ENCODE results near the gene SUN2. TPM values are rescaled to one million over a fixed set of nuclear protein-coding genes. Genes with fewer than 3 reads are reported as not detected.

SUN2 gene
- total and polyA plus RNA-seq, 2 donors (not counting 3 experiments of a cell fraction or from before 2014, with no cell fraction given), result 76.7 to 133 TPM

- ChIA-PET CTCF (interaction anchor here (0.7 to 3.9 kb wide), 4 partner anchors 11 to 34 kb away, joined by 3 to 11 read pairs (median 5); no protein-coding TSS in a partner anchor), POLR2A (no interaction called here)
- TF ChIP-seq POLR2A (IDR thresholded peaks at IDR 0.05; ENCODE audit: low read depth, low read length) (no peak), GATA2 (IDR thresholded peaks at IDR 0.05; ENCODE audit: insufficient read depth, insufficient read length, low read depth, low read length) (no peak), CTCF (IDR thresholded peaks at IDR 0.05; ENCODE audit: extremely low read depth in 1 of 2, insufficient read depth in 1 of 2, low read depth in 1 of 2, low read length in 2 of 2) (no peak), MAX (IDR thresholded peaks at IDR 0.05; ENCODE audit: insufficient read depth, insufficient read length) (no peak), EZH2 (IDR thresholded peaks at IDR 0.05; ENCODE audit: borderline replicate concordance, low read depth, low read length, severe bottlenecking) (no peak)
- Histone ChIP-seq H3K79me2 (ENCODE audit: control insufficient read depth, insufficient read depth, low read length) (no peaks in the 10 kb centered on the region), H3K27ac (ENCODE audit: insufficient read depth, low read depth, low read length) (no peak overlapping the region), H3K27me3 (ENCODE audit: control insufficient read depth in 2 of 2, insufficient read depth in 2 of 2, low read length in 2 of 2) (no peaks in the 10 kb centered on the region), H3K9ac (replicated peaks; ENCODE audit: extremely low read depth, insufficient read depth, low read length) (no peak overlapping the region), H3K9me3 (replicated peaks; ENCODE audit: control insufficient read depth, insufficient read depth, low read length) (no peaks in the 10 kb centered on the region), H3K36me3 (ENCODE audit: control insufficient read depth in 2 of 2, extremely low read depth in 1 of 2, insufficient read depth in 2 of 2, low read length in 2 of 2) (peaks cover 13 to 59% of the 10 kb centered on the region in 2 experiments), H3K4me3 (replicated peaks in 1 of 3; ENCODE audit: insufficient read depth in 1 of 3, low read depth in 1 of 3, low read length in 3 of 3) (no peak overlapping the region), H3K4me2 (ENCODE audit: insufficient read depth, low read length) (no peak overlapping the region), H3K4me1 (ENCODE audit: control insufficient read depth, extremely low read depth, insufficient read depth, low read length) (no peaks in the 10 kb centered on the region), H3K9me1 (replicated peaks; ENCODE audit: control insufficient read depth, extremely low read depth, insufficient read depth, low read length) (no peaks in the 10 kb centered on the region), H4K20me1 (replicated peaks; ENCODE audit: control insufficient read depth, extremely low read depth, insufficient read depth, low read length) (no peaks in the 10 kb centered on the region), H2AFZ (ENCODE audit: low read depth, low read length) (no peak overlapping the region)
- dilution Hi-C loops (cut with MboI; ENCODE audit: extremely low pct_ligation_motif_present, low sequenced_read_pairs) (no loop called here), intact Hi-C loops (cut with micrococcal nuclease) (no loop called here)
- FAIRE-seq (no peak), DNase-seq (ENCODE audit: low read depth, low spot score) (no peak)
- BruUV-seq (replicated peaks), result no TSS peak
These were observed 24.1 kb downstream of the SUN2 start for GRCh38 chr22:38731703-38732161.

- Histone ChIP-seq H3K79me2 (ENCODE audit: control insufficient read depth, insufficient read depth, low read length) (no peaks in the 10 kb centered on the region), H3K27me3 (ENCODE audit: control insufficient read depth in 2 of 2, insufficient read depth in 2 of 2, low read length in 2 of 2) (no peaks in the 10 kb centered on the region), H3K4me1 (ENCODE audit: control insufficient read depth, extremely low read depth, insufficient read depth, low read length) (no peaks in the 10 kb centered on the region), H3K9me1 (replicated peaks; ENCODE audit: control insufficient read depth, extremely low read depth, insufficient read depth, low read length) (no peaks in the 10 kb centered on the region), H4K20me1 (replicated peaks; ENCODE audit: control insufficient read depth, extremely low read depth, insufficient read depth, low read length) (no peaks in the 10 kb centered on the region), H3K27ac (ENCODE audit: insufficient read depth, low read depth, low read length) (no peak overlapping the region), H2AFZ (ENCODE audit: low read depth, low read length) (no peak overlapping the region), H3K36me3 (ENCODE audit: control insufficient read depth in 2 of 2, extremely low read depth in 1 of 2, insufficient read depth in 2 of 2, low read length in 2 of 2) (peaks cover 16 to 62% of the 10 kb centered on the region in 2 experiments), H3K9me3 (replicated peaks; ENCODE audit: control insufficient read depth, insufficient read depth, low read length) (no peaks in the 10 kb centered on the region), H3K9ac (replicated peaks; ENCODE audit: extremely low read depth, insufficient read depth, low read length) (no peak overlapping the region), H3K4me2 (ENCODE audit: insufficient read depth, low read length) (no peak overlapping the region), H3K4me3 (replicated peaks in 1 of 3; ENCODE audit: insufficient read depth in 1 of 3, low read depth in 1 of 3, low read length in 3 of 3) (no peak overlapping the region)
- ChIA-PET POLR2A (no interaction called here), CTCF (interaction anchor here (3.9 kb wide), 1 partner anchor 12 kb away, joined by 11 read pairs; no protein-coding TSS in a partner anchor)
- intact Hi-C loops (cut with micrococcal nuclease), result no loop called here
- TF ChIP-seq MYC (IDR thresholded peaks at IDR 0.05; ENCODE audit: low read depth, low read length) (no peak), MAX (IDR thresholded peaks at IDR 0.05; ENCODE audit: insufficient read depth, insufficient read length) (no peak), GATA2 (IDR thresholded peaks at IDR 0.05; ENCODE audit: insufficient read depth, insufficient read length, low read depth, low read length) (no peak)
- BruUV-seq (replicated peaks), result no TSS peak
- FAIRE-seq (no peak), DNase-seq (ENCODE audit: low read depth, low spot score) (no peak)
- dilution Hi-C loops (cut with MboI; ENCODE audit: extremely low pct_ligation_motif_present, low sequenced_read_pairs), result no loop called here
These were observed 25.4 kb downstream of the SUN2 start for GRCh38 chr22:38730411-38730871.
